PC-9 (cell line): ENCODE measurements around the gene ARL8A. TPM values are rescaled to one million over a fixed set of nuclear protein-coding genes. Genes with fewer than 3 reads are reported as not detected.

ENCODE experiments used
- BruUV-seq: library from RNA; stranded (reverse); fragments of 400-500 nt; replicated peaks from 2 replicates; lab custom pipeline; 2021; lab: Mats Ljungman, UMichigan
- CTCF ChIA-PET: fragments of 300-600 bp; sonication (Branson Sonifier 250); formaldehyde crosslinking; loops from one replicate; lab custom pipeline; 2022; ENCODE audit warnings: antibody characterized with exemption; lab: Charles Lee
- POLR2A ChIA-PET: fragments of 300-600 bp; sonication (Branson Sonifier 250); formaldehyde crosslinking; loops from one replicate; lab custom pipeline; 2022; ENCODE audit warnings: antibody characterized with exemption; ENCODE audit not compliant: unreplicated experiment; lab: Charles Lee
- DNase-seq, 2 experiments: peaks; one replicate each; pipeline versions ENCODE4 v3.0.0 to v3.0.0-alpha.2; 2015 to 2022; ENCODE audit warnings: mixed read lengths in 1 of 2
- H2AFZ ChIP-seq: fragments of 200-600 bp; sonication (generic); 2 replicates; pipeline ENCODE4 v1.8.1; 2017; ENCODE audit warnings: antibody characterized with exemption
- H3F3A ChIP-seq: fragments of 200-600 bp; sonication (generic); 2 replicates; pipeline ENCODE4 v1.8.1; 2017; ENCODE audit warnings: antibody characterized with exemption, mild to moderate bottlenecking, low read depth; ENCODE audit not compliant: insufficient read depth
- H3K27ac ChIP-seq: fragments of 200-600 bp; sonication (generic); 2 replicates; pipeline ENCODE4 v1.6.1; 2016; ENCODE audit warnings: mixed run types
- H3K27me3 ChIP-seq: fragments of 200-600 bp; sonication (generic); 2 replicates; pipeline ENCODE4 v1.6.1; 2016; ENCODE audit warnings: low read depth, mixed run types; ENCODE audit not compliant: insufficient read depth
- H3K36me3 ChIP-seq: fragments of 200-600 bp; sonication (generic); 2 replicates; pipeline ENCODE4 v1.6.1; 2016; ENCODE audit warnings: low read depth, mixed run types
- H3K4me1 ChIP-seq: fragments of 200-600 bp; sonication (generic); replicated peaks from 2 replicates; pipeline ENCODE4 v1.6.1; 2016; ENCODE audit warnings: mixed run types; ENCODE audit not compliant: insufficient read depth
- H3K4me2 ChIP-seq: fragments of 200-600 bp; sonication (generic); 2 replicates; pipeline ENCODE4 v1.6.1; 2017; ENCODE audit warnings: mixed run types
- H3K4me3 ChIP-seq: fragments of 200-600 bp; sonication (generic); 2 replicates; pipeline ENCODE4 v1.6.1; 2016; ENCODE audit warnings: mixed run types
- H3K79me2 ChIP-seq: fragments of 200-600 bp; sonication (generic); 2 replicates; pipeline ENCODE4 v1.6.1; 2017; ENCODE audit warnings: low read depth, mixed run types
- H3K9me2 ChIP-seq: fragments of 200-600 bp; sonication (generic); 2 replicates; pipeline ENCODE4 v1.8.1; 2017; ENCODE audit warnings: mild to moderate bottlenecking; ENCODE audit not compliant: insufficient read depth
- H3K9me3 ChIP-seq: fragments of 200-600 bp; sonication (generic); 2 replicates; pipeline ENCODE4 v1.8.1; 2016; ENCODE audit warnings: low read depth; ENCODE audit not compliant: insufficient read depth
- H4K20me1 ChIP-seq: fragments of 200-600 bp; sonication (generic); 2 replicates; pipeline ENCODE4 v1.8.1; 2017; ENCODE audit not compliant: insufficient read depth
- EZH2 ChIP-seq: fragments of 200-600 bp; sonication (generic); IDR thresholded peaks from 2 replicates; pipeline ENCODE4 v1.8.0; 2017; ENCODE audit warnings: antibody characterized with exemption, low read depth
- intact Hi-C: fragments of 100-400 bp; cut with micrococcal nuclease; formaldehyde crosslinking; loops from one replicate; pipeline ENCODE4 v1.10.0; 2022; ENCODE audit not compliant: unreplicated experiment
- total RNA-seq: library from RNA; stranded (reverse); gene quantifications from 2 replicates; pipeline ENCODE4 v1.2.3, GENCODE V29; 2021
- TF ChIP-seq, protein P1 (sequence below): fragments of 200-600 bp; sonication (generic); conservative IDR thresholded peaks from 2 replicates; pipeline ENCODE4 v1.6.1; 2017; ENCODE audit warnings: mixed run types, antibody characterized with exemption, mild to moderate bottlenecking, moderate library complexity

Gene ARL8A
- total RNA-seq, 1 experiment from 2014 or later: 42.6 TPM

DNA sequence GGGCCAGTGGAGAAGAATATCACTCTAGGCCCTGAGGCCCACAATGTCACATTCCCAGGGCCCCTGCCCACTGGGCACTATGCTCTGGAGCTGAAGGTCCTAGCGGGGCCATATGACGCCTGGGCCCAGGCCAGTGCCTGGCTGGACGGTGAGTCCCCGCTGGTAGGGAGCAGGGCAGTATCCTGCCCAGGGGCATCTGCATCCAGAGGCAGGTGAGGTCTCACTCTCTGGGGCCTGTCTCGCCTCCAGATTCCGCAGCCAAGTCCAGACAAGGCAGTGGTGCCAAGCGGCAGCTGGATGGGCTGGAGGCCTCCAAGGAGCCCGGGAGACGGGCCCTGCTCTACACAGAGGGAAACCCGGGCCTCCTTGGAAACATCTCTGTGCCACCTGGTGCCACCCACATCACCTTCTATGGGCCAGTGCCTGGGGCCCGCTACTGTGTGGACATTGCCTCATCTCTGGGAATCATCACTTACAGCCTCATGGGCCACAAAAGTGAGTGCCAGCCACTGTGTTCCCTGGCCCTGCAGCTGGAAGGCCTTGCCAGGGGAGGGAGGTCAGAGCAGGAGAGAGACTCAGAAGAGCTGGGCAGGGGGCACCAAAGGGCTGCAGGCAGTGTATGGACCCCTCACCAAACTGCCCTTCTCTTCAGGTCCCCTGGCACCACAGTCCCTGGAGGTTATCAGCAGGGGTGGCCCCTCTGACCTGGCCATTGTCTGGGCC lies 26.9 kb upstream of the ARL8A start:
- Histone ChIP-seq H4K20me1 (no peaks in the 10 kb centered on the region), H3K27me3 (peaks cover 5% of the 10 kb centered on the region; the same call in 1 of the 2 replicates), H3K4me3 (no peak overlapping the region), H3K4me1 (no peaks in the 10 kb centered on the region), H3K4me2 (no peak overlapping the region), H3K9me2 (no peaks in the 10 kb centered on the region), H3K27ac (no peak overlapping the region), H3K36me3 (no peaks in the 10 kb centered on the region), H3K79me2 (no peaks in the 10 kb centered on the region), H3K9me3 (no peaks in the 10 kb centered on the region), H3F3A (no peaks in the 10 kb centered on the region), H2AFZ (no peak overlapping the region)
- ChIA-PET POLR2A (no interaction called here), CTCF (interaction anchor here (0.7 kb wide), 1 partner anchor 12 kb away, joined by 3 read pairs; no protein-coding TSS in a partner anchor)
- TF ChIP-seq EZH2: no peak
- TF ChIP-seq, protein P1, sequence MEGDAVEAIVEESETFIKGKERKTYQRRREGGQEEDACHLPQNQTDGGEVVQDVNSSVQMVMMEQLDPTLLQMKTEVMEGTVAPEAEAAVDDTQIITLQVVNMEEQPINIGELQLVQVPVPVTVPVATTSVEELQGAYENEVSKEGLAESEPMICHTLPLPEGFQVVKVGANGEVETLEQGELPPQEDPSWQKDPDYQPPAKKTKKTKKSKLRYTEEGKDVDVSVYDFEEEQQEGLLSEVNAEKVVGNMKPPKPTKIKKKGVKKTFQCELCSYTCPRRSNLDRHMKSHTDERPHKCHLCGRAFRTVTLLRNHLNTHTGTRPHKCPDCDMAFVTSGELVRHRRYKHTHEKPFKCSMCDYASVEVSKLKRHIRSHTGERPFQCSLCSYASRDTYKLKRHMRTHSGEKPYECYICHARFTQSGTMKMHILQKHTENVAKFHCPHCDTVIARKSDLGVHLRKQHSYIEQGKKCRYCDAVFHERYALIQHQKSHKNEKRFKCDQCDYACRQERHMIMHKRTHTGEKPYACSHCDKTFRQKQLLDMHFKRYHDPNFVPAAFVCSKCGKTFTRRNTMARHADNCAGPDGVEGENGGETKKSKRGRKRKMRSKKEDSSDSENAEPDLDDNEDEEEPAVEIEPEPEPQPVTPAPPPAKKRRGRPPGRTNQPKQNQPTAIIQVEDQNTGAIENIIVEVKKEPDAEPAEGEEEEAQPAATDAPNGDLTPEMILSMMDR: no peak
- BruUV-seq: no TSS peak
- no peak for DNase-seq
- intact Hi-C loops: no loop called here

DNA sequence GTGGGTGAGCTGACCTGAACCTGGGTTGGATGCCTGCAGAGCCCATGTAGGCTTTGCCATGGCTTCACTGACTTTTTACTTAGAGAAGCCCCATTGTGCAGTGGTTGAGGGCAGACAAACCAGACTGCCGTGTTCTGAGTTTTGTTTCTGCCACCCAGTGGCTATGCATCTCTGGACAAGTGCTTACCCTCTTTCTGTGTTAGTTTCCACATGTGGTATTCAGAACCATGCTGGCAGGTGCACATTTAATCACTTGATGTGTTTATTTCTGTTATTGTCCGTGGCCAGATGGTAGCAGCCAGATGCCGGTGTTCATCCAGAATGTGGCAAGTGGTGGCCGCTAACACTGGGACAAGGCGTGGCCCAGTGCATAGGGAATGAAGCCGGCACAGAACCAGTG lies 26.2 kb upstream of the ARL8A start:
- no peak for DNase-seq
- H3K4me2 ChIP-seq: no peak overlapping the region
- ChIA-PET POLR2A (no interaction called here), CTCF (interaction anchor here (0.7 kb wide), 1 partner anchor 13 kb away, joined by 3 read pairs; no protein-coding TSS in a partner anchor)
- H3K4me1 ChIP-seq: no peaks in the 10 kb centered on the region
- no peak overlapping the region for H3K27ac ChIP-seq
- no peaks in the 10 kb centered on the region for H3K9me3 ChIP-seq
- H3K4me3 ChIP-seq: no peak overlapping the region
- H3K27me3 ChIP-seq: peaks cover 7% of the 10 kb centered on the region; the same call in 1 of the 2 replicates
- no peaks in the 10 kb centered on the region for H3K79me2 ChIP-seq
- H3K9me2 ChIP-seq: no peaks in the 10 kb centered on the region
- H3F3A ChIP-seq: no peaks in the 10 kb centered on the region
- H2AFZ ChIP-seq: no peak overlapping the region
- no peaks in the 10 kb centered on the region for H4K20me1 ChIP-seq
- intact Hi-C loops: no loop called here
- H3K36me3 ChIP-seq: no peaks in the 10 kb centered on the region
- TF ChIP-seq, protein P1: no peak
- no peak for TF ChIP-seq EZH2
- BruUV-seq: no TSS peak

DNA sequence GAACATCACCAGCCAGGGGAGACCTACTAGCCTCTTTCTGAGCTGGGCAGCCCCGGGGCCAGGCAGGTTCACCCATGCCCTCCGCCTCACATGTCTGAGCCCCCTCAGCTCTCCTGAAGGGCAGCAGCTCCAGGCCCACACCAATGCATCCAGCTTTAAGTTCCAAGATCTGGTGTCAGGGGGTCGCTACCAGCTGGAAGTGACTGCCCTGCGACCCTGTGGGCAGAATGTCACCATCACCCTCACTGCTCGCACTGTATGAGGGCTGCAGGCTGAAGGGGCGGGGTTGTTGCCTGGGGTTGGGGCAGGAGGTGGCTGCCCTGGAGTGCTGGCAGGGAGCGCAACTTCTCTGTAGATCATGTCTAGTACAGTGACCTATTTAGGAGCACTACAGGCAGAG lies 24.3 kb upstream of the ARL8A start:
- TF ChIP-seq, protein P1: no peak
- TF ChIP-seq EZH2: no peak
- no peak for DNase-seq
- intact Hi-C loops: no loop called here
- no peak overlapping the region for H3K4me3 ChIP-seq
- peaks cover 7% of the 10 kb centered on the region; the same call in 1 of the 2 replicates for H3K27me3 ChIP-seq
- H3K79me2 ChIP-seq: no peaks in the 10 kb centered on the region
- no peak overlapping the region for H3K4me2 ChIP-seq
- H3K9me3 ChIP-seq: no peaks in the 10 kb centered on the region
- H3K36me3 ChIP-seq: no peaks in the 10 kb centered on the region
- H3K27ac ChIP-seq: no peak overlapping the region
- H2AFZ ChIP-seq: no peak overlapping the region
- ChIA-PET POLR2A (no interaction called here), CTCF (no interaction called here)
- no peaks in the 10 kb centered on the region for H3K9me2 ChIP-seq
- H3K4me1 ChIP-seq: no peaks in the 10 kb centered on the region
- no peaks in the 10 kb centered on the region for H3F3A ChIP-seq
- BruUV-seq: no TSS peak
- H4K20me1 ChIP-seq: no peaks in the 10 kb centered on the region
